Neuronal stem cell (in vitro differentiated cells): Measurements from ENCODE around the gene PDIA5. TPM values are rescaled to one million over a fixed set of nuclear protein-coding genes. Genes with fewer than 3 reads are reported as not detected.

Experiments used
- DNase-seq: peaks from one replicate; pipeline ENCODE4 v3.0.0-alpha.2; 2013; ENCODE audit warnings: low spot score
- H2AFZ ChIP-seq: one replicate; pipeline ENCODE4 v1.6.1; 2013; ENCODE audit warnings: mild to moderate bottlenecking, low read length, inconsistent platforms
- H2AK5ac ChIP-seq: 2 replicates; pipeline ENCODE4 v1.6.1; 2013; ENCODE audit warnings: low read depth, mild to moderate bottlenecking, inconsistent platforms, low read length, moderate library complexity, mixed read lengths
- H2BK120ac ChIP-seq: 2 replicates; pipeline ENCODE4 v1.6.1; 2013; ENCODE audit warnings: low read depth, mild to moderate bottlenecking, inconsistent platforms, low read length, moderate library complexity, mixed read lengths
- H2BK12ac ChIP-seq: one replicate; pipeline ENCODE4 v1.6.1; 2013; ENCODE audit warnings: low read length, inconsistent platforms
- H2BK15ac ChIP-seq: 2 replicates; pipeline ENCODE4 v1.6.1; 2013; ENCODE audit warnings: mild to moderate bottlenecking, low read length, inconsistent platforms, mixed read lengths
- H2BK5ac ChIP-seq: one replicate; pipeline ENCODE4 v1.6.1; 2013; ENCODE audit warnings: inconsistent platforms, mild to moderate bottlenecking, low read length, moderate library complexity
- H3K14ac ChIP-seq: one replicate; pipeline ENCODE4 v1.6.1; 2013; ENCODE audit warnings: low read length, inconsistent platforms
- H3K18ac ChIP-seq: 2 replicates; pipeline ENCODE4 v1.6.1; 2013; ENCODE audit warnings: low read length, inconsistent platforms
- H3K23ac ChIP-seq: 2 replicates; pipeline ENCODE4 v1.6.1; 2013; ENCODE audit warnings: low read depth, mild to moderate bottlenecking, mixed read lengths, low read length, inconsistent platforms; ENCODE audit not compliant: poor library complexity
- H3K27ac ChIP-seq: replicated peaks from 3 replicates; pipeline ENCODE4 v1.5.1; 2013; ENCODE audit warnings: low read length, inconsistent platforms
- H3K27me3 ChIP-seq, 3 experiments: 2 replicates each; pipeline ENCODE4 v1.6.1; 2013; ENCODE audit warnings: low read length in 3 of 3, mild to moderate bottlenecking in 2 of 3, inconsistent platforms in 1 of 3, low read depth in 1 of 3, mixed read lengths in 1 of 3, moderate library complexity in 1 of 3; ENCODE audit not compliant: control insufficient read depth in 3 of 3, insufficient read depth in 3 of 3
- H3K36me3 ChIP-seq, 2 donors: replicated peaks in 1 of 2; 2 replicates each; pipeline ENCODE4 v1.6.1; 2013; ENCODE audit warnings: low read length in 2 of 2; ENCODE audit not compliant: control insufficient read depth in 2 of 2, insufficient read depth in 2 of 2
- H3K4ac ChIP-seq: 2 replicates; pipeline ENCODE4 v1.6.1; 2013; ENCODE audit warnings: inconsistent platforms, mild to moderate bottlenecking, low read length, moderate library complexity
- H3K4me1 ChIP-seq, 2 donors: 1 replicate in 1 of 2; 2 replicates in 1 of 2; pipeline ENCODE4 v1.6.1; 2013; ENCODE audit warnings: low read length in 2 of 2, low read depth in 1 of 2; ENCODE audit not compliant: control insufficient read depth in 2 of 2, insufficient read depth in 1 of 2
- H3K4me2 ChIP-seq: one replicate; pipeline ENCODE4 v1.6.1; 2013; ENCODE audit warnings: mild to moderate bottlenecking, low read length, inconsistent platforms; ENCODE audit not compliant: insufficient read depth, poor library complexity, severe bottlenecking
- H3K4me3 ChIP-seq, 2 donors: 2 replicates each; pipeline ENCODE4 v1.5.1; 2013; ENCODE audit warnings: low read length in 2 of 2, mild to moderate bottlenecking in 2 of 2, inconsistent platforms in 1 of 2, moderate library complexity in 1 of 2
- H3K79me1 ChIP-seq: one replicate; pipeline ENCODE4 v1.6.1; 2013; ENCODE audit warnings: low read depth, mild to moderate bottlenecking, inconsistent platforms, low read length, moderate library complexity
- H3K9ac ChIP-seq: one replicate; pipeline ENCODE4 v1.6.1; 2013; ENCODE audit warnings: mild to moderate bottlenecking, low read depth, low read length, inconsistent platforms; ENCODE audit not compliant: poor library complexity
- H3K9me3 ChIP-seq, 2 donors: replicated peaks in 1 of 2; 2 replicates each; pipeline versions ENCODE3 to v1.6.1; 2013; ENCODE audit warnings: low read length in 2 of 2, mild to moderate bottlenecking in 2 of 2, inconsistent platforms in 1 of 2, low read depth in 1 of 2, mixed read lengths in 1 of 2, moderate library complexity in 1 of 2; ENCODE audit not compliant: control insufficient read depth in 2 of 2, insufficient read depth in 1 of 2
- H4K8ac ChIP-seq: one replicate; pipeline ENCODE4 v1.6.1; 2013; ENCODE audit warnings: low read depth, mild to moderate bottlenecking, inconsistent platforms, low read length, moderate library complexity
- H4K91ac ChIP-seq: one replicate; pipeline ENCODE4 v1.6.1; 2013; ENCODE audit warnings: low read length, low read depth, mild to moderate bottlenecking, inconsistent platforms; ENCODE audit not compliant: poor library complexity
- WGBS, 2 donors: extraction: QIAGEN DNeasy Blood & Tissue Kit; methylation state at CpG; one replicate each; pipeline ENCODE4 v1.1.7; 2013; ENCODE audit warnings: missing lambda C conversion rate in 2 of 2, mixed read lengths in 1 of 2; ENCODE audit not compliant: insufficient read length in 2 of 2, insufficient replicate concordance in 1 of 2; ENCODE audit errors: extremely low coverage in 2 of 2; 5-methylcytosine and 5-hydroxymethylcytosine counted together
- polyA plus RNA-seq, 2 experiments: library from polyadenylated mRNA; stranded (reverse); fragments of 200-250 nt; gene quantifications; one replicate each; pipeline ENCODE4 v1.2.3, GENCODE V29; 2013

Gene PDIA5
- polyA plus RNA-seq (2013, experiment 1 of 2): 5.9 TPM
- 6.0 TPM for polyA plus RNA-seq (2013, experiment 2 of 2)

DNA sequence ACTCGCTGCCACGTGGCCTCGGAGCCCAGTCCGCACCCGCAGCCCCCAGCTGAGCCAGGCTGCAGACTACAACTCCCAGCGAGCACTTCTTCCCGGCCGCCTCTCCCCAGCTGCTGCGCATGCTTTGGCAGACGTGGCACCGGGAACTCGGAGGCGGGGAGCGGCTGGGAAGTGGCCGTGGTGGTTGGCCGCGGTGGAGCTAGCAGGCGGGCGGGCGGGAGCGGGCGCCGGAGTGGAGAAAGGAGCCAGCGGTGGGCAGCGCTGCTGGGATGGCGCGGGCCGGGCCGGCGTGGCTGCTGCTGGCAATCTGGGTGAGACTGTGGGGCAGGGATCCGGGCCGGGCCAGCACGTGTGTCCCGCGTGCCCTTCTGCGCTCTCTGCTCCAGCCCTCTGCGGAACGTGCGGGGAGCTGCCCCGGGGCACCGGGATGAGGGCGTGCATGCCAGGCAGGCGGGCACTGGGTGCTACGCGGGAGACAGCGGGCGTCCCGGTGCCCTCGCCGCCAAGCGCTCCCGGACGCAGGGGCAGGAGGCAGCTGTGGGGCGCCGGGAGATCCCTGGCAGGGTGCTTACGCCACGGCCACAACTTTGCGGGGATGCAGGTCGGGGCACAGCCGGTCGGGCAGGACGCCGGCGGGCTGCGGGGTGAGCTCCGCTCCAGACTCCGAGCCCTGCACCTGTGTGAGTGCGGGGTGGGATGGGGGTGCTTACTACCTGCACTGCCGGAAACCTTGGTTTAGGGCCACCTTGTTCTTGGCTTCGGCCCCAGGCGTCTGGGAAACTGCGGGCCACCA, at the start of gene PDIA5:
TSS of gene PDIA5 (plus strand) at position 130 of the 793 bp plus-strand sequence. CDS start at position 270, 140 bp downstream.
- Histone ChIP-seq H2AK5ac (peak within 1 kb of the TSS; percentile 20), H2BK5ac (peak within 1 kb of the TSS; percentile 39), H3K4me3 (peak within 1 kb of the TSS; percentile 86 to 89), H2BK12ac (peak within 1 kb of the TSS; percentile 68), H3K18ac (peak within 1 kb of the TSS; percentile 95), H2AFZ (peak within 1 kb of the TSS; percentile 92), H3K14ac (peak within 1 kb of the TSS; percentile 42), H2BK120ac (peak within 1 kb of the TSS; percentile 51), H3K27ac (no peak within 1 kb of the TSS), H4K8ac (peak within 1 kb of the TSS; percentile 26), H3K4ac (no peak within 1 kb of the TSS), H3K27me3 (peaks cover 0 to 19% (median 3%) of the 10 kb centered on the region in 3 experiments), H4K91ac (no peak within 1 kb of the TSS), H3K9me3 (no peaks in the 10 kb centered on the region), H3K23ac (peak within 1 kb of the TSS; percentile 70), H3K79me1 (no peaks in the 10 kb centered on the region), H3K9ac (peak within 1 kb of the TSS; percentile 98), H3K36me3 (no peaks in the 10 kb centered on the region), H3K4me2 (peak within 1 kb of the TSS; percentile 97), H3K4me1 (peaks cover 4 to 10% of the 10 kb centered on the region in 2 donors), H2BK15ac (no peak within 1 kb of the TSS)
- no CpG with 5 or more reads among the region's 72 CpGs for WGBS, 2 donors
- DNase-seq: peak; percentile 84

DNA sequence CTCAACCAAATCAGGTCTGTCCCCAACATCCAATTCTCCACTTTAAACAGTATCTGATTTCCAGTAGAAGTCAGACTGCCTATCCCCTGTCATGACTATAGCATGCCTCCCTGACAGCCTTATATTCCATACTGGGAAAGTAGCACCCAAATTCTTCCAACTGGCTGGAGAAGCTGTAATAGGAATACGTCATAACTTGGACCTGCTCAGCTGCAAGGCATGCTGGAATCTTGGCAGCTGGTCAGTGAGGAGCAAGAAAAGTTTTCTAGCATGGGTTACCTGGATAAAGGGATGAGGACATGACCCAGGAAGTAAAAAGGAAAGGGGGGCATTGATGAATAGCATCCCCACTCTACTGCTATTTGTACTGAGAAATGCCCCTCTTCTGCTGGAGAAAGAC, 48.1 kb upstream of the PDIA5 start:
- H3K18ac ChIP-seq: no peak overlapping the region
- no peak overlapping the region for H3K23ac ChIP-seq
- H3K36me3 ChIP-seq: peaks cover 2 to 96% of the 10 kb centered on the region in 2 donors
- no peak overlapping the region for H2BK5ac ChIP-seq
- peaks cover 6 to 20% of the 10 kb centered on the region in 2 donors for H3K4me1 ChIP-seq
- no peak overlapping the region for H4K91ac ChIP-seq
- no peak overlapping the region for H2BK12ac ChIP-seq
- no peak overlapping the region for H4K8ac ChIP-seq
- WGBS, 2 donors: no CpG with 5 or more reads among the region's 1 CpG
- no peak overlapping the region for H3K14ac ChIP-seq
- H3K27me3 ChIP-seq: no peaks in the 10 kb centered on the region
- no peak overlapping the region for H2BK15ac ChIP-seq
- no peak for DNase-seq
- no peak overlapping the region for H3K27ac ChIP-seq
- no peak overlapping the region for H2BK120ac ChIP-seq
- H2AK5ac ChIP-seq: no peak overlapping the region
- no peak overlapping the region for H2AFZ ChIP-seq
- peaks cover 1% of the 10 kb centered on the region for H3K79me1 ChIP-seq
- no peak overlapping the region for H3K4me3 ChIP-seq
- H3K4ac ChIP-seq: no peak overlapping the region
- no peak overlapping the region for H3K9ac ChIP-seq
- no peak overlapping the region for H3K4me2 ChIP-seq
- peaks cover 0 to 36% of the 10 kb centered on the region in 2 donors for H3K9me3 ChIP-seq

DNA sequence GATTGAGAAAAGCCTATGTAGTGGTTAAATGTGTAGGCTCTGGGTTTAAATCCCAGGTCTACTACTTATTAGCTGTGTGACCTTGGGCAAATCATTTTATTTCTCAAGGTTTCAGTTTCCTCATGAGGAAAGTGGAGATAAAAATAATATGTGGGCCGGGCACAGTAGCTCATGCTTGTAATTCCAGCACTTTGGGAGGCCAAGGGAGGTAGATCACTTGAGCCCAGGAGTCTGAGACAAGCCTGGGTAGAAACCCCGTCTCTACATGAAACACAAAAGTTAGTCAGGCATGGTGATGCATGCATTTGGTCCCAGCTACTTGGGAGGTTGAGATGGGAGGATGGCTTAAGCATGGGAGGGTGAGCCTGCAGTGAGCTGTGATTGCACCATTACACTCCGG, 47.7 kb upstream of the PDIA5 start:
- Histone ChIP-seq H3K9me3 (peaks cover 0 to 41% of the 10 kb centered on the region in 2 donors), H3K4me1 (peaks cover 6 to 20% of the 10 kb centered on the region in 2 donors), H2AFZ (no peak overlapping the region), H2BK5ac (no peak overlapping the region), H3K4me2 (no peak overlapping the region), H3K4me3 (no peak overlapping the region), H3K18ac (no peak overlapping the region), H3K9ac (no peak overlapping the region), H2BK120ac (no peak overlapping the region), H3K79me1 (peaks cover 1% of the 10 kb centered on the region), H3K36me3 (peaks cover 2 to 96% of the 10 kb centered on the region in 2 donors), H4K91ac (no peak overlapping the region), H4K8ac (no peak overlapping the region), H2AK5ac (no peak overlapping the region), H3K23ac (no peak overlapping the region), H3K27ac (no peak overlapping the region), H3K14ac (no peak overlapping the region), H3K27me3 (no peaks in the 10 kb centered on the region), H2BK12ac (no peak overlapping the region), H3K4ac (no peak overlapping the region), H2BK15ac (no peak overlapping the region)
- WGBS, 2 donors: no CpG with 5 or more reads among the region's 3 CpGs
- no peak for DNase-seq

DNA sequence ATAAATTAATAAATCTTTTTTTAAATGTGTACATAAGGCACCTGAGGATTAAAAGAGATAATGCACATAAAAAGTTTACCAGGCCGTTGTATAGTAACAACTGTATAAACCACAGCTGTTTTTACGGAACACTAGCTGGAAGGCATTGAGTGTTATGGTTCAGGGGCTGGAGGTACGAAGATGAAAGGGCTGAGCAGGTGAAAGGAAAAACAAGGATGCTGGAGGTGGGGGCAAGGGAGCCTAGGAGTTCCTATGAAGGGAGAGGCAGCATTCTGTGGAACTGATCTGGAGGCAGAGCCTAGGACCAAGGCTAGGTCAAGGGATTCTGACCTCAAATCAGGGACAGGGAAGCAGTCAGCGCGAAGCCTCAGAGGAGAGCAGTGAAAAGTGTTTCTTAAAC, 47.2 kb upstream of the PDIA5 start:
- H2AK5ac ChIP-seq: no peak overlapping the region
- H4K91ac ChIP-seq: no peak overlapping the region
- H3K4me3 ChIP-seq: no peak overlapping the region
- no peak overlapping the region for H2BK120ac ChIP-seq
- no peak overlapping the region for H2BK15ac ChIP-seq
- no peak overlapping the region for H2BK12ac ChIP-seq
- no CpG with 5 or more reads among the region's 5 CpGs for WGBS, 2 donors
- no peaks in the 10 kb centered on the region for H3K27me3 ChIP-seq
- no peak overlapping the region for H2BK5ac ChIP-seq
- H3K36me3 ChIP-seq: peaks cover 2 to 96% of the 10 kb centered on the region in 2 donors
- H2AFZ ChIP-seq: no peak overlapping the region
- H3K27ac ChIP-seq: no peak overlapping the region
- peaks cover 6 to 20% of the 10 kb centered on the region in 2 donors for H3K4me1 ChIP-seq
- no peak overlapping the region for H3K4me2 ChIP-seq
- H3K14ac ChIP-seq: no peak overlapping the region
- H3K9ac ChIP-seq: no peak overlapping the region
- peaks cover 0 to 46% of the 10 kb centered on the region in 2 donors for H3K9me3 ChIP-seq
- no peak overlapping the region for H3K4ac ChIP-seq
- no peak overlapping the region for H4K8ac ChIP-seq
- no peaks in the 10 kb centered on the region for H3K79me1 ChIP-seq
- H3K23ac ChIP-seq: no peak overlapping the region
- H3K18ac ChIP-seq: no peak overlapping the region
- DNase-seq: no peak
